ENCODE measurements around the gene TBCK.

TBCK gene

GRCh38 chr4:106062452-106062875 is 253.5 kb downstream of the TBCK start:
- H3K4me2 ChIP-seq (ENCODE audit: low read length): no peak overlapping the region
- H3K4me1 ChIP-seq: no peaks in the 10 kb centered on the region
- no peak overlapping the region for H3K27ac ChIP-seq
- H2AFZ ChIP-seq: no peak overlapping the region
- no peak for TF ChIP-seq CTCF (IDR thresholded peaks at IDR 0.05)
- no peaks in the 10 kb centered on the region for H3K79me2 ChIP-seq
- H3K36me3 ChIP-seq (ENCODE audit: control insufficient read depth, insufficient read depth, low read length): no peaks in the 10 kb centered on the region
- no peak overlapping the region for H3K4me3 ChIP-seq (ENCODE audit: low read depth, low read length)
- no peaks in the 10 kb centered on the region for H3K27me3 ChIP-seq (ENCODE audit: control insufficient read depth, insufficient read depth, low read length)
- H3K9me3 ChIP-seq (ENCODE audit: control insufficient read depth, low read length): no peaks in the 10 kb centered on the region
- H3K9ac ChIP-seq: no peak overlapping the region

GRCh38 chr4:106058921-106059320 is 257.1 kb downstream of the TBCK start:
- no peak overlapping the region for H3K4me2 ChIP-seq (ENCODE audit: low read length)
- H2AFZ ChIP-seq: no peak overlapping the region
- no peaks in the 10 kb centered on the region for H3K4me1 ChIP-seq
- H3K9me3 ChIP-seq (ENCODE audit: control insufficient read depth, low read length): no peaks in the 10 kb centered on the region
- no peak for TF ChIP-seq CTCF (IDR thresholded peaks at IDR 0.05)
- no peak overlapping the region for H3K9ac ChIP-seq
- no peak overlapping the region for H3K4me3 ChIP-seq (ENCODE audit: low read depth, low read length)
- no peaks in the 10 kb centered on the region for H3K79me2 ChIP-seq
- no peaks in the 10 kb centered on the region for H3K27me3 ChIP-seq (ENCODE audit: control insufficient read depth, insufficient read depth, low read length)
- no peak overlapping the region for H3K27ac ChIP-seq
- no peaks in the 10 kb centered on the region for H3K36me3 ChIP-seq (ENCODE audit: control insufficient read depth, insufficient read depth, low read length)

GRCh38 chr4:106056914-106057313 is 259.1 kb downstream of the TBCK start:
- no peak overlapping the region for H3K9ac ChIP-seq
- no peaks in the 10 kb centered on the region for H3K36me3 ChIP-seq (ENCODE audit: control insufficient read depth, insufficient read depth, low read length)
- no peak overlapping the region for H3K4me3 ChIP-seq (ENCODE audit: low read depth, low read length)
- no peak overlapping the region for H2AFZ ChIP-seq
- TF ChIP-seq CTCF (IDR thresholded peaks at IDR 0.05): no peak
- H3K79me2 ChIP-seq: no peaks in the 10 kb centered on the region
- H3K27me3 ChIP-seq (ENCODE audit: control insufficient read depth, insufficient read depth, low read length): no peaks in the 10 kb centered on the region
- no peaks in the 10 kb centered on the region for H3K4me1 ChIP-seq
- no peak overlapping the region for H3K27ac ChIP-seq
- H3K9me3 ChIP-seq (ENCODE audit: control insufficient read depth, low read length): no peaks in the 10 kb centered on the region
- H3K4me2 ChIP-seq (ENCODE audit: low read length): no peak overlapping the region

GRCh38 chr4:106051514-106051913 is 264.5 kb downstream of the TBCK start:
- H3K4me3 ChIP-seq (ENCODE audit: low read depth, low read length): no peak overlapping the region
- no peaks in the 10 kb centered on the region for H3K27me3 ChIP-seq (ENCODE audit: control insufficient read depth, insufficient read depth, low read length)
- no peaks in the 10 kb centered on the region for H3K4me1 ChIP-seq
- no peak overlapping the region for H3K9ac ChIP-seq
- TF ChIP-seq CTCF (IDR thresholded peaks at IDR 0.05): no peak
- H2AFZ ChIP-seq: no peak overlapping the region
- no peaks in the 10 kb centered on the region for H3K79me2 ChIP-seq
- no peaks in the 10 kb centered on the region for H3K36me3 ChIP-seq (ENCODE audit: control insufficient read depth, insufficient read depth, low read length)
- H3K27ac ChIP-seq: no peak overlapping the region
- H3K9me3 ChIP-seq (ENCODE audit: control insufficient read depth, low read length): no peaks in the 10 kb centered on the region
- H3K4me2 ChIP-seq (ENCODE audit: low read length): no peak overlapping the region

- H3K4me3 ChIP-seq (ENCODE audit: low read depth, low read length): no peak overlapping the region
- no peak overlapping the region for H3K9ac ChIP-seq
- H3K4me1 ChIP-seq: no peaks in the 10 kb centered on the region
- H3K4me2 ChIP-seq (ENCODE audit: low read length): no peak overlapping the region
- no peaks in the 10 kb centered on the region for H3K36me3 ChIP-seq (ENCODE audit: control insufficient read depth, insufficient read depth, low read length)
- H3K27me3 ChIP-seq (ENCODE audit: control insufficient read depth, insufficient read depth, low read length): no peaks in the 10 kb centered on the region
- no peak overlapping the region for H3K27ac ChIP-seq
- no peaks in the 10 kb centered on the region for H3K9me3 ChIP-seq (ENCODE audit: control insufficient read depth, low read length)
- H2AFZ ChIP-seq: no peak overlapping the region
- TF ChIP-seq CTCF (IDR thresholded peaks at IDR 0.05): no peak
- no peaks in the 10 kb centered on the region for H3K79me2 ChIP-seq
These were observed 266.5 kb downstream of the TBCK start for GRCh38 chr4:106049490-106049889.
